HepG2 (cell line): Measurements from ENCODE around the gene TVP23A. TPM values are rescaled to one million over a fixed set of nuclear protein-coding genes. Genes with fewer than 3 reads are reported as not detected.
A peak's percentile ranks its signal among the peaks of the same experiment; 100 is the strongest.

Source experiments
- ARHGAP35 ChIP-seq: sonication (generic); formaldehyde crosslinking; IDR thresholded peaks from 2 replicates; pipeline ENCODE4 v1.9.0; 2022; ENCODE audit warnings: mild to moderate bottlenecking, inconsistent platforms, moderate library complexity, missing genetic modification reagents, borderline replicate concordance
- CENPT ChIP-seq: sonication (generic); formaldehyde crosslinking; IDR thresholded peaks from 2 replicates; pipeline ENCODE4 v1.8.0; 2022; ENCODE audit warnings: low read depth, mild to moderate bottlenecking, moderate library complexity, missing genetic modification reagents
- FOXP1 ChIP-seq, 2 experiments: fragments of 450-650 bp in 1 of 2; IDR thresholded peaks; 2 replicates each; pipeline ENCODE4 v1.6.1; 2017 to 2018; ENCODE audit warnings: antibody characterized with exemption in 1 of 2
- HOXA5 ChIP-seq: sonication (generic); formaldehyde crosslinking; IDR thresholded peaks from 2 replicates; pipeline ENCODE4 v1.4.0; 2020; ENCODE audit warnings: missing genetic modification reagents
- IKZF1 ChIP-seq: fragments of 450-650 bp; IDR thresholded peaks from 2 replicates; pipeline ENCODE4 v1.7.1; 2016
- KLF16 ChIP-seq, 2 experiments: sonication (generic) in 1 of 2; formaldehyde crosslinking in 1 of 2; IDR thresholded peaks; 2 replicates each; pipeline versions ENCODE4 v1.6.1 to v1.8.0; 2016 to 2023; ENCODE audit warnings: missing genetic modification reagents in 2 of 2, missing compliant biosample characterization in 1 of 2
- KMT2B ChIP-seq: IDR thresholded peaks from 2 replicates; pipeline ENCODE4 v1.6.1; 2016; ENCODE audit warnings: missing genetic modification reagents, missing compliant biosample characterization
- NFATC3 ChIP-seq: sonication (generic); formaldehyde crosslinking; IDR thresholded peaks from 2 replicates; pipeline ENCODE4 v1.5.1; 2020; ENCODE audit warnings: mild to moderate bottlenecking, missing genetic modification reagents
- PHF8 ChIP-seq: sonication (generic); formaldehyde crosslinking; IDR thresholded peaks from 2 replicates; pipeline ENCODE4 v1.5.0; 2020; ENCODE audit warnings: missing genetic modification reagents
- TBX3 ChIP-seq: fragments of 450-650 bp; IDR thresholded peaks from 2 replicates; pipeline ENCODE4 v1.6.1; 2017; ENCODE audit warnings: antibody characterized with exemption, mild to moderate bottlenecking, inconsistent platforms, borderline replicate concordance
- TFDP2 ChIP-seq: sonication (generic); formaldehyde crosslinking; IDR thresholded peaks from 2 replicates; pipeline ENCODE4 v1.4.0; 2020; ENCODE audit warnings: missing genetic modification reagents
- WIZ ChIP-seq: sonication (generic); formaldehyde crosslinking; IDR thresholded peaks from 2 replicates; pipeline ENCODE4 v1.5.1; 2020; ENCODE audit warnings: mild to moderate bottlenecking, missing genetic modification reagents
- ZBTB25 ChIP-seq: IDR thresholded peaks from 2 replicates; pipeline ENCODE4 v1.6.1; 2018; ENCODE audit warnings: missing genetic modification reagents
- ZFX ChIP-seq: sonication (generic); formaldehyde crosslinking; IDR thresholded peaks from 2 replicates; pipeline ENCODE4 v1.4.0; 2020; ENCODE audit warnings: mild to moderate bottlenecking, low read depth, missing genetic modification reagents, moderate library complexity
- ZNF142 ChIP-seq: sonication (generic); formaldehyde crosslinking; IDR thresholded peaks from 2 replicates; pipeline ENCODE4 v1.4.0; 2020; ENCODE audit warnings: missing genetic modification reagents
- ZNF3 ChIP-seq: IDR thresholded peaks from 2 replicates; pipeline ENCODE4 v1.7.0; 2017; ENCODE audit warnings: inconsistent platforms
- ZNF383 ChIP-seq: sonication (generic); formaldehyde crosslinking; IDR thresholded peaks from 2 replicates; pipeline ENCODE4 v1.4.0; 2020; ENCODE audit warnings: missing genetic modification reagents, mild to moderate bottlenecking, borderline replicate concordance
- ZNF577 ChIP-seq: sonication (generic); formaldehyde crosslinking; IDR thresholded peaks from 2 replicates; pipeline ENCODE4 v1.4.0; 2020; ENCODE audit warnings: mild to moderate bottlenecking, low read depth, missing genetic modification reagents, borderline replicate concordance
- ZNF746 ChIP-seq: sonication (generic); formaldehyde crosslinking; IDR thresholded peaks from 2 replicates; pipeline ENCODE4 v1.8.0; 2022; ENCODE audit warnings: mild to moderate bottlenecking, missing genetic modification reagents
- polyA plus RNA-seq, 8 experiments: library from polyadenylated mRNA; depleted of rRNA in 3 of 8; stranded (reverse) in 7 of 8; unstranded in 1 of 8; fragments of >200 nt; fragmentation: Illumina TruSeq in 4 of 8; extraction: Trizol in 4 of 8; gene quantifications; 2 replicates each; pipeline versions ENCODE4 v1.2.1 to v1.2.3, GENCODE V29; 2011 to 2016; ENCODE audit warnings: low read depth in 4 of 8, missing spikeins in 1 of 8, mixed read lengths in 1 of 8; ENCODE audit not compliant: insufficient read depth in 1 of 8
- total RNA-seq, 5 experiments: library from RNA; depleted of rRNA; stranded (reverse); fragments of >200 nt; fragmentation: Illumina TruSeq; extraction: Trizol; gene quantifications; 2 replicates each; pipeline ENCODE4 v1.2.3, GENCODE V29; 2016; ENCODE audit warnings: low read depth in 1 of 5

The TVP23A gene
- total and polyA plus RNA-seq, 2 of the 13 experiments (the other 11 are each of a cell fraction or from before 2014, with no cell fraction given): not detected

GRCh38 chr16:10728003-10728887, 90.3 kb downstream of the TVP23A start (continued):
- 0 out of 2 replicates have a peak, but pooled peaks have one; percentile 13 for TF ChIP-seq ZBTB25
- TF ChIP-seq IKZF1: no peak
- TF ChIP-seq ZNF746 (CRISPR knock-in tag): peak; percentile 45; the same call in 1 of the 2 replicates
- no peak for TF ChIP-seq TFDP2 (CRISPR knock-in tag)
- peak in 1 of 2 experiments; percentile 24; a peak in 1 of 4 replicates for TF ChIP-seq KLF16 (CRISPR knock-in tag; IDR thresholded peaks at IDR 0.05)
- no peak for TF ChIP-seq ZNF3 (CRISPR knock-in tag)
- TF ChIP-seq KMT2B (CRISPR knock-in tag): peak; percentile 7; the same call in 1 of the 2 replicates
- no peak for TF ChIP-seq ZNF142 (CRISPR knock-in tag)
- TF ChIP-seq WIZ: peak; percentile 76; the same call in 1 of the 2 replicates
- TF ChIP-seq PHF8 (CRISPR knock-in tag): no peak
- no peak; the same call in 1 of the 2 replicates for TF ChIP-seq HOXA5 (CRISPR knock-in tag)
- TF ChIP-seq ZNF577 (CRISPR knock-in tag): no peak
- no peak for TF ChIP-seq FOXP1 (IDR thresholded peaks at IDR 0.05)
- TF ChIP-seq FOXP1 (CRISPR knock-in tag; IDR thresholded peaks at IDR 0.05): peak; percentile 55; the same call in 1 of the 2 replicates
- no peak for TF ChIP-seq TBX3
- TF ChIP-seq CENPT: no peak
- TF ChIP-seq ZFX (CRISPR knock-in tag): peak; percentile 71
- no peak for TF ChIP-seq ZNF383 (CRISPR knock-in tag)
- TF ChIP-seq ARHGAP35 (CRISPR knock-in tag): no peak
- no peak for TF ChIP-seq NFATC3 (CRISPR knock-in tag)
